ENCODE data around the gene LIN7C.

Gene LIN7C

GRCh38 chr11:27509908-27510307 is 3.3 kb upstream of the LIN7C start:
- DNase-seq (ENCODE audit: extremely low read depth, low read depth) = no peak
- TF ChIP-seq, protein P1, sequence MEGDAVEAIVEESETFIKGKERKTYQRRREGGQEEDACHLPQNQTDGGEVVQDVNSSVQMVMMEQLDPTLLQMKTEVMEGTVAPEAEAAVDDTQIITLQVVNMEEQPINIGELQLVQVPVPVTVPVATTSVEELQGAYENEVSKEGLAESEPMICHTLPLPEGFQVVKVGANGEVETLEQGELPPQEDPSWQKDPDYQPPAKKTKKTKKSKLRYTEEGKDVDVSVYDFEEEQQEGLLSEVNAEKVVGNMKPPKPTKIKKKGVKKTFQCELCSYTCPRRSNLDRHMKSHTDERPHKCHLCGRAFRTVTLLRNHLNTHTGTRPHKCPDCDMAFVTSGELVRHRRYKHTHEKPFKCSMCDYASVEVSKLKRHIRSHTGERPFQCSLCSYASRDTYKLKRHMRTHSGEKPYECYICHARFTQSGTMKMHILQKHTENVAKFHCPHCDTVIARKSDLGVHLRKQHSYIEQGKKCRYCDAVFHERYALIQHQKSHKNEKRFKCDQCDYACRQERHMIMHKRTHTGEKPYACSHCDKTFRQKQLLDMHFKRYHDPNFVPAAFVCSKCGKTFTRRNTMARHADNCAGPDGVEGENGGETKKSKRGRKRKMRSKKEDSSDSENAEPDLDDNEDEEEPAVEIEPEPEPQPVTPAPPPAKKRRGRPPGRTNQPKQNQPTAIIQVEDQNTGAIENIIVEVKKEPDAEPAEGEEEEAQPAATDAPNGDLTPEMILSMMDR (IDR thresholded peaks at IDR 0.05; ENCODE audit: low read depth, low read length) = no peak

DNA sequence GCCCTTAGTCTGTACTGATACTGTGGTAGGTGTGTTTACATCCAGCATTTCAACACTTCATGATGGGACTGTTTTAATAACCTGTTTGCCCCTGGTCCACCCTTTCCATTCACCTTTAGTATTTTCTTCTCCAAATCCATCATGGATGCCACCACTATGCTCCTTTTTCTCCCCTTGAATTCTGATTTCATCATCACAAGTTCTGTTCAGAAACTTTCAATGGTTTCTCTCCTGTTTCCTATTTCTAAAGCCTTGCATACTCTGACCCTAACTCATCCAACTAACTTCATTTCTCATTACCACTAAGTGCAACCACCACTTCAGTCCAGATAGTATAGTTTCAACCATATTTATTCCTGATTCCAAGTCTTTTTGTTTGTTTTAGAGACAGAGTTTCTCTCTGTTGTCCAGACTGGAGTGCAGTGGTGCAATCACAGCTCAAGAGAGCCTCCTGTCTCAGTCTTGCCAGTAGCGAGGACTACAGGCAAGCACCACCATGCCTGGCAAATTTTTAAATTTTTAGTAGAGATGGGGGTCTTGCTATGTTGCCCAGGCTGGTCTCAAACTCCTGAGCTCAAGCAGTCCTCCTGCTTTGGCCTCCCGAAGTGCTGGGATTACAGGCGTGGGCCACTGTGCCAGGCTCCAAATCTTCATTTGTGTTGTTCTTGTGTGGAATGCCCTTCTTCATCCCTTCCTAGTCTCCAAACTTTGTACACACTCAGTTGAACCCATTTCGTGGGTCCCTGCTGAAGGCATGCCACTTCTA is 1.2 kb upstream of the LIN7C start:
- DNase-seq (ENCODE audit: extremely low read depth, low read depth) = no peak
- TF ChIP-seq, protein P1 (IDR thresholded peaks at IDR 0.05; ENCODE audit: low read depth, low read length) = no peak

GRCh38 chr11:27505781-27506180 is 788 bp downstream of the LIN7C start:
- DNase-seq (ENCODE audit: extremely low read depth, low read depth) = no peak
- TF ChIP-seq, protein P1 (IDR thresholded peaks at IDR 0.05; ENCODE audit: low read depth, low read length) = no peak

- no peak for DNase-seq (ENCODE audit: extremely low read depth, low read depth)
- TF ChIP-seq, protein P1 (IDR thresholded peaks at IDR 0.05; ENCODE audit: low read depth, low read length) = no peak
These were observed 2.4 kb downstream of the LIN7C start for GRCh38 chr11:27504205-27504604.

GRCh38 chr11:27501100-27501499 is 5.5 kb downstream of the LIN7C start:
- TF ChIP-seq, protein P1 (IDR thresholded peaks at IDR 0.05; ENCODE audit: low read depth, low read length) = no peak
- no peak for DNase-seq (ENCODE audit: extremely low read depth, low read depth)

GRCh38 chr11:27497911-27498310 is 8.7 kb downstream of the LIN7C start:
- TF ChIP-seq, protein P1 (IDR thresholded peaks at IDR 0.05; ENCODE audit: low read depth, low read length) = no peak
- DNase-seq (ENCODE audit: extremely low read depth, low read depth) = no peak

DNA sequence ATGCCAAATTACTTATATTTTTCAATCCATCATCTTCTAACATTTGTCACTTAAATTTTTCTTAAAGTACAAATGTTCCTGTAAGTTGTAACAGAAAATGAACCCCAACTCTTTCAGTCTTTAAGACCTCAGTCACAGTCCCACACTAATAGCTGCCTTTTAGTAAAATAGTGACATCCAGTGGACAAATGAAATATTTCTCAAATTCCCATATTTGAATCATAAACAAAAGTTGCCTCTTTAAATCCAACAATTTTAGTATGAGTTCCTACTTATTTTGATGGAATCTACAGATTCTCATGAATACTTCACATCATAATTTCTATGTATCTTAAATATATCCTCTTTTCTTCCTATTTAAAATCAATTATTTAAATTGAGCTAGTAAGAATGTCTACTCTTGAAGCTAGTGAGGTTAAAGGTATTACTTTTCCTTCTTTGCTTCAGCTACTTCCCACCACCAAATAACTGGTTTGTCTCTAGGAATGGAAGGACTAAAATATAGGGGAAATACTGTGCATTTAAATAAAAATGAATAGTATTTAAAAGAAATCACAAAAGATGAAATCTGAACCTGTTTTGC is 9.2 kb downstream of the LIN7C start:
- no peak for DNase-seq (ENCODE audit: extremely low read depth, low read depth)
- TF ChIP-seq, protein P1 (IDR thresholded peaks at IDR 0.05; ENCODE audit: low read depth, low read length) = peak; percentile 42
